Left lung (tissue), 10 donors: ENCODE measurements around the gene RAB26. TPM values are rescaled to one million over a fixed set of nuclear protein-coding genes. Genes with fewer than 3 reads are reported as not detected.

Experiments used
- ATAC-seq: fragments of 200-7000 bp; cut with Tn5 transposase; one replicate; pipeline ENCODE4 v1.9.1; 2020; ENCODE audit warnings: moderate library complexity
- DNase-seq, 4 donors: peaks; one replicate each; pipeline ENCODE4 v3.0.0-alpha.2; 2013 to 2020
- H3K27ac ChIP-seq, 2 donors: fragments of 200-600 bp; sonication (generic) in 1 of 2; one replicate each; pipeline versions ENCODE4 v1.5.0 to v1.8.0; 2020 to 2021
- H3K27me3 ChIP-seq, 2 donors: fragments of 200-600 bp; sonication (generic) in 1 of 2; one replicate each; pipeline versions ENCODE4 v1.5.0 to v1.8.0; 2020 to 2021
- H3K36me3 ChIP-seq, 2 donors: fragments of 200-600 bp; sonication (generic) in 1 of 2; one replicate each; pipeline versions ENCODE4 v1.5.0 to v1.8.0; 2020 to 2021
- H3K4me1 ChIP-seq, 2 donors: fragments of 200-600 bp; one replicate each; pipeline ENCODE4 v1.8.0; 2021
- H3K4me3 ChIP-seq, 2 donors: fragments of 200-600 bp; sonication (generic) in 1 of 2; one replicate each; pipeline versions ENCODE4 v1.5.0 to v1.8.0; 2020 to 2021; ENCODE audit warnings: mild to moderate bottlenecking in 1 of 2
- H3K9me3 ChIP-seq, 2 donors: fragments of 200-600 bp; sonication (generic) in 1 of 2; one replicate each; pipeline versions ENCODE4 v1.5.0 to v1.8.0; 2020 to 2021
- intact Hi-C, 2 donors: fragments of 100-400 bp; cut with DNase I; formaldehyde crosslinking; loops; one replicate each; pipeline versions ENCODE4 v1.11.2 to v1.14.2; 2022
- polyA plus RNA-seq, 6 donors: library from polyadenylated mRNA; unstranded; fragments of 120-200 nt; gene quantifications; one replicate each; pipeline ENCODE4 v1.2.1, GENCODE V29; 2013; ENCODE audit not compliant: insufficient read length in 6 of 6
- total RNA-seq, 2 donors: library from RNA; stranded (reverse); fragmentation: NEBNext Ultra II Directional; extraction: Animal tissue kit (Norgen Biotek cat#: 25700); gene quantifications; one replicate each; pipeline ENCODE4 v1.2.1, GENCODE V29; 2021
- TF ChIP-seq, protein P1 (sequence below), 2 donors: fragments of 200-600 bp; sonication (generic) in 1 of 2; IDR thresholded peaks; one replicate each; pipeline versions ENCODE4 v1.5.0 to v1.8.0; 2021; ENCODE audit warnings: antibody characterized with exemption in 2 of 2
- donor health status: DM: no; HTN: yes; CAD: no.
- donor health status: DM: no; HTN: no; CAD: no.

The RAB26 gene
- total and polyA plus RNA-seq, 8 donors: 0.73 to 1.9 (median 1.4) TPM

- Histone ChIP-seq H3K4me3 (no peak overlapping the region), H3K4me1 (no peaks in the 10 kb centered on the region), H3K27ac (no peak overlapping the region), H3K9me3 (peaks cover 0 to 3% of the 10 kb centered on the region in 2 donors), H3K36me3 (peaks cover 0 to 17% of the 10 kb centered on the region in 2 donors), H3K27me3 (no peaks in the 10 kb centered on the region)
- ATAC-seq: no peak
- TF ChIP-seq, protein P1, sequence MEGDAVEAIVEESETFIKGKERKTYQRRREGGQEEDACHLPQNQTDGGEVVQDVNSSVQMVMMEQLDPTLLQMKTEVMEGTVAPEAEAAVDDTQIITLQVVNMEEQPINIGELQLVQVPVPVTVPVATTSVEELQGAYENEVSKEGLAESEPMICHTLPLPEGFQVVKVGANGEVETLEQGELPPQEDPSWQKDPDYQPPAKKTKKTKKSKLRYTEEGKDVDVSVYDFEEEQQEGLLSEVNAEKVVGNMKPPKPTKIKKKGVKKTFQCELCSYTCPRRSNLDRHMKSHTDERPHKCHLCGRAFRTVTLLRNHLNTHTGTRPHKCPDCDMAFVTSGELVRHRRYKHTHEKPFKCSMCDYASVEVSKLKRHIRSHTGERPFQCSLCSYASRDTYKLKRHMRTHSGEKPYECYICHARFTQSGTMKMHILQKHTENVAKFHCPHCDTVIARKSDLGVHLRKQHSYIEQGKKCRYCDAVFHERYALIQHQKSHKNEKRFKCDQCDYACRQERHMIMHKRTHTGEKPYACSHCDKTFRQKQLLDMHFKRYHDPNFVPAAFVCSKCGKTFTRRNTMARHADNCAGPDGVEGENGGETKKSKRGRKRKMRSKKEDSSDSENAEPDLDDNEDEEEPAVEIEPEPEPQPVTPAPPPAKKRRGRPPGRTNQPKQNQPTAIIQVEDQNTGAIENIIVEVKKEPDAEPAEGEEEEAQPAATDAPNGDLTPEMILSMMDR (IDR thresholded peaks at IDR 0.05): no peak
- intact Hi-C loops: no loop called here
- no peak for DNase-seq
Observed at GRCh38 chr16:2181952-2182351, 33.5 kb downstream of the RAB26 start.

DNA sequence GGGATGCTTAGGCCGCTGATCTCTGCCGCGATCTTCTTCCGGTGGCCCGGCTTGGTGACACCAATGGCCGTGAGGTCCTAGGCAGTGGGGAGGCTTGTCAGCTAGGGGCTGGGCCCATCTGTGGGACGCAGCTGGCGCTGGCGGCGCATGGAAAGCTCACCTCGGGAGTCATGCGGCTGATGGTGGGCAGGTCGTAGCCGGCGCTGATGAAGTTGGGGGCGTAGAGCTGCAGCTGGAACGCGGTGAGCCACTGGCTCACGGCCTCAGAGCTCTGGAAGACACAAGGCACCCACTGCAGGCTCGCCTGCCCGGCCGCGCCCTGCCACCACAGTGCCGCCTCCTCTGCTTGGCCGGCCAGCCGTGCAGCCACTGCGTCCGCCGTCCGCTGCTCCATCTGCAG, 35.2 kb downstream of the RAB26 start:
- TF ChIP-seq, protein P1 (IDR thresholded peaks at IDR 0.05): no peak
- Histone ChIP-seq H3K27ac (no peak overlapping the region), H3K4me1 (no peaks in the 10 kb centered on the region), H3K4me3 (no peak overlapping the region), H3K27me3 (no peaks in the 10 kb centered on the region), H3K36me3 (no peaks in the 10 kb centered on the region), H3K9me3 (no peaks in the 10 kb centered on the region)
- DNase-seq (no peak), ATAC-seq (no peak)
- intact Hi-C loops: no loop called here

DNA sequence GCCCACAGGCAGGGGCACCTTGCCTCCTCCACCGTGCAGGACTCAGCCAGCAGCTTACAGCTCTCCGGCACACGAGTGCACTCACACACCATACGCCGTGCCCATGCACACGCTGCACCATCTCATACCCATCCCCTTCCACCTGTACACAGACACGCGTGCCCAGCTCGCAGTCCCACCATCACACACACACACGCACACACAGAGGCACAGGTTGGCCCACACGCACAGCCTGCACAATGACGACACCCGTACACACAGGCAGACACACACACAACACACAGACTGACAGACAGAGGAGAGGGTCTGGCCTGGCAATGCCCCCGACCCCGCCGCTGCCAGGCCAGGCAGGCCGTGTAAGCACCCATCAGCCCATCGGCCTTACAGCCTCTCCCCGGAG, 35.9 kb downstream of the RAB26 start:
- Histone ChIP-seq H3K9me3 (no peaks in the 10 kb centered on the region), H3K27me3 (no peaks in the 10 kb centered on the region), H3K4me3 (no peak overlapping the region), H3K4me1 (no peaks in the 10 kb centered on the region), H3K36me3 (no peaks in the 10 kb centered on the region), H3K27ac (no peak overlapping the region)
- intact Hi-C loops: no loop called here
- TF ChIP-seq, protein P1 (IDR thresholded peaks at IDR 0.05): no peak
- no peak for ATAC-seq
- DNase-seq: no peak

DNA sequence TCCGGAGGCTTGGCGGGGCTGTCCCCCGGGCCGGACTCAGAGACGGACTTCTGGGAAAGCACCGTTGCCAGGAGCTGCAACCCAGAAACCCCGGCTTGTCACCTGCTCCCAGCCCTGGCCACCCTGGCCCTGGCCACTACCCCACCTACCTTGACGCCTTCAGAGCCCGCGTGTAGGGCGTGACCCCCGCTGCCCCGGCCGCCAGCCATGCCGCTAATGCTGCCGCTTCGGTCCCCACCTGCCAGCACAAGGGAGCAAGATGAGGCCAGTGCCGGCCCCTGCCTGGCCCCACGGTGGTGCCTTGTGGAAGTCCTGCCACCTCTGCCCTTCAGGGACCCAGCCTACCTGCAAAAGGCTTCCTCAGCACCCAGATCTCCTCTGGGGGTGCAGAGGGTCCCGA, 36.5 kb downstream of the RAB26 start:
- no peak for ATAC-seq
- intact Hi-C loops: no loop called here
- H3K27ac ChIP-seq: no peak overlapping the region
- TF ChIP-seq, protein P1 (IDR thresholded peaks at IDR 0.05): no peak
- H3K4me1 ChIP-seq: no peaks in the 10 kb centered on the region
- no peaks in the 10 kb centered on the region for H3K9me3 ChIP-seq
- H3K27me3 ChIP-seq: no peaks in the 10 kb centered on the region
- H3K36me3 ChIP-seq: no peaks in the 10 kb centered on the region
- no peak overlapping the region for H3K4me3 ChIP-seq
- no peak for DNase-seq

GRCh38 chr16:2186064-2186463, 37.6 kb downstream of the RAB26 start:
- no peak for DNase-seq
- H3K36me3 ChIP-seq: no peaks in the 10 kb centered on the region
- H3K4me3 ChIP-seq: no peak overlapping the region
- H3K27ac ChIP-seq: no peak overlapping the region
- intact Hi-C loops: no loop called here
- H3K9me3 ChIP-seq: no peaks in the 10 kb centered on the region
- no peak for ATAC-seq
- H3K4me1 ChIP-seq: no peaks in the 10 kb centered on the region
- TF ChIP-seq, protein P1 (IDR thresholded peaks at IDR 0.05): no peak
- H3K27me3 ChIP-seq: no peaks in the 10 kb centered on the region
